K562 (cell line): Measurements from ENCODE around the gene SH3TC1.

Experiments
- ATF3 ChIP-seq, 2 experiments: fragments of 450-650 bp in 1 of 2; sonication (generic) in 1 of 2; formaldehyde crosslinking in 1 of 2; IDR thresholded peaks in 1 of 2; conservative IDR thresholded peaks in 1 of 2; 2 replicates each; pipeline versions ENCODE4 v1.6.1 to v1.8.1; 2016 to 2023; ENCODE audit warnings: mild to moderate bottlenecking in 2 of 2, moderate library complexity in 2 of 2, inconsistent platforms in 1 of 2, missing genetic modification reagents in 1 of 2
- EGR1 ChIP-seq: fragments of 450-650 bp; conservative IDR thresholded peaks from 2 replicates; pipeline ENCODE4 v1.6.1; 2017; ENCODE audit warnings: mild to moderate bottlenecking
- MAX ChIP-seq: sonication (generic); formaldehyde crosslinking; IDR thresholded peaks from 2 replicates; pipeline ENCODE4 v1.9.0; 2022; ENCODE audit warnings: mild to moderate bottlenecking, missing genetic modification reagents
- MXI1 ChIP-seq: IDR thresholded peaks from 2 replicates; pipeline ENCODE4 v1.6.1; 2011; ENCODE audit warnings: low read depth, mild to moderate bottlenecking, improper control_type of control experiment, low read length
- PML ChIP-seq: IDR thresholded peaks from 2 replicates; pipeline ENCODE4 v1.6.1; 2012; ENCODE audit warnings: low read length, inconsistent platforms
- ZNF384 ChIP-seq: IDR thresholded peaks from 2 replicates; pipeline ENCODE4 v1.6.1; 2012; ENCODE audit warnings: low read depth, low read length, improper control_type of control experiment

GRCh38 chr4:8155660-8156421 lies 43.2 kb upstream of the SH3TC1 start:
- TF ChIP-seq MAX (CRISPR knock-in tag) (no peak), ATF3 (IDR thresholded peaks at IDR 0.05) (no peak), ATF3 (CRISPR knock-in tag; conservative IDR thresholded peaks at IDR 0.05) (no peak), MXI1 (no peak), EGR1 (no peak), ZNF384 (no peak), PML (no peak)
